Measurements from ENCODE around the gene FAM120A.
"Not testable (repeated sequence)": the region's sequence is repeated elsewhere in the genome, so short reads cannot be mapped to it uniquely, and the experiment has no call there.

FAM120A gene

GRCh38 chr9:93450945-93451815, at the start of gene FAM120A:
Gene FAM120A (plus strand): TSS chr9:93451685. CDS start chr9:93451916, 231 bp downstream.
- peak; percentile 42 for DNase-seq

GRCh38 chr9:93406371-93406770, 45.1 kb upstream of the FAM120A start:
- DNase-seq = no peak

- no peak for DNase-seq
Measured at GRCh38 chr9:93413530-93413929, 38.0 kb upstream of the FAM120A start.

GRCh38 chr9:93415176-93415690, 36.3 kb upstream of the FAM120A start:
- no peak for DNase-seq

GRCh38 chr9:93416530-93417235, 34.8 kb upstream of the FAM120A start:
- no peak for DNase-seq

GRCh38 chr9:93417538-93417937, 33.9 kb upstream of the FAM120A start:
- no peak for DNase-seq

- DNase-seq = no peak
Measured at GRCh38 chr9:93419023-93419422, 32.5 kb upstream of the FAM120A start.

GRCh38 chr9:93422977-93423616, 28.4 kb upstream of the FAM120A start:
- DNase-seq = no peak

- no peak for DNase-seq
Measured at GRCh38 chr9:93427655-93428379, 23.7 kb upstream of the FAM120A start.

- DNase-seq = no peak
Measured at GRCh38 chr9:93431539-93432105, 19.9 kb upstream of the FAM120A start.

- DNase-seq = no peak
Measured at GRCh38 chr9:93432964-93433363, 18.5 kb upstream of the FAM120A start.

GRCh38 chr9:93434056-93434455, 17.4 kb upstream of the FAM120A start:
- DNase-seq = no peak

- DNase-seq = no peak
Measured at GRCh38 chr9:93435386-93435785, 16.1 kb upstream of the FAM120A start.

GRCh38 chr9:93436218-93436617, 15.3 kb upstream of the FAM120A start:
- DNase-seq = no peak

GRCh38 chr9:93436655-93437407, 14.7 kb upstream of the FAM120A start:
- DNase-seq = no peak

- DNase-seq = no peak
Measured at GRCh38 chr9:93437996-93438395, 13.5 kb upstream of the FAM120A start.

- DNase-seq = not testable (repeated sequence)
Measured at GRCh38 chr9:93439301-93439700, 12.2 kb upstream of the FAM120A start.

- DNase-seq = no peak
Measured at GRCh38 chr9:93440896-93441580, 10.4 kb upstream of the FAM120A start.

GRCh38 chr9:93446073-93446472, 5.4 kb upstream of the FAM120A start:
- DNase-seq = no peak

- DNase-seq = no peak
Measured at GRCh38 chr9:93447655-93448054, 3.8 kb upstream of the FAM120A start.
